A549 (cell line): ENCODE results near the gene APCDD1.
"Not testable (repeated sequence)": the region's sequence is repeated elsewhere in the genome, so short reads cannot be mapped to it uniquely, and the experiment has no call there.

Experiments used
- BHLHE40 ChIP-seq: IDR thresholded peaks from 2 replicates; pipeline ENCODE4 v1.6.1; 2012; ENCODE audit warnings: low read depth, low read length, inconsistent platforms
- JUN ChIP-seq, 2 experiments: fragments of >200 bp; sonication (Bioruptor Twin); formaldehyde crosslinking; IDR thresholded peaks; 2 replicates in 1 of 2; 3 replicates in 1 of 2; pipeline ENCODE4 v1.6.1; 2016 to 2017
- KDM5A ChIP-seq: fragments of 200-600 bp; sonication (generic); IDR thresholded peaks from 2 replicates; pipeline ENCODE4 v1.6.1; 2016; ENCODE audit warnings: antibody characterized with exemption, mild to moderate bottlenecking
- RAD21 ChIP-seq, 2 experiments: fragments of >200 bp in 1 of 2; sonication (Bioruptor Twin) in 1 of 2; formaldehyde crosslinking in 1 of 2; IDR thresholded peaks in 1 of 2; conservative IDR thresholded peaks in 1 of 2; 2 replicates in 1 of 2; 3 replicates in 1 of 2; pipeline ENCODE4 v1.6.1; 2012 to 2018; ENCODE audit warnings: inconsistent platforms in 1 of 2
- RARB ChIP-seq: fragments of 250-450 bp; sonication (Bioruptor Pico); IDR thresholded peaks from 2 replicates; pipeline ENCODE4 v1.8.0; 2021; ENCODE audit warnings: mild to moderate bottlenecking, moderate library complexity
- SMC3 ChIP-seq: fragments of >200 bp; sonication (Bioruptor Twin); formaldehyde crosslinking; IDR thresholded peaks from 3 replicates; pipeline ENCODE4 v1.6.1; 2018; ENCODE audit warnings: inconsistent platforms
- TF ChIP-seq, protein P1 (sequence below): IDR thresholded peaks from 2 replicates; pipeline ENCODE4 v1.6.1; 2012
- TF ChIP-seq, protein P2 (sequence below): fragments of >200 bp; sonication (Bioruptor Twin); formaldehyde crosslinking; IDR thresholded peaks from 3 replicates; pipeline ENCODE4 v1.5.1; 2016

DNA sequence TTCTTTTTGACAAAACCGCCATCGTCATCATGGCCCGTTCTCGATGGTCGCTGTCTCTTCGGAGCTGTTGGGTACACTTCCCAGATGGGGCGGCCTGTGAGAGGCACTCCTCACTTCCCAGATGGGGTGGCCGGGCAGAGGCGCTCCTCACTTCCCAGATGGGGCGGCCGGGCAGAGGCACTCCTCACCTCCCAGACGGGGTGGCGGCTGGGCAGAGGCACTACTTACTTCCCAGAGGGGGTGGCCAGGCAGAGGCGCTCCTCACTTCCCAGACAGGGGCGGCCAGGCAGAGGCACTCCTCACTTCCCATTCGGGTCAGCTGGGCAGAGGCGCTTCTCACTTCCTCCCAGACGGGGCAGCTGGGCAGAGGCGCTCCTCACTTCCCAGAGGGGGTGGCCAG lies 51.5 kb downstream of the APCDD1 start:
- TF ChIP-seq, protein P1, sequence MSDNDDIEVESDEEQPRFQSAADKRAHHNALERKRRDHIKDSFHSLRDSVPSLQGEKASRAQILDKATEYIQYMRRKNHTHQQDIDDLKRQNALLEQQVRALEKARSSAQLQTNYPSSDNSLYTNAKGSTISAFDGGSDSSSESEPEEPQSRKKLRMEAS, result not testable (repeated sequence)
- not testable (repeated sequence) for TF ChIP-seq KDM5A; SMC3; BHLHE40; RARB (CRISPR knock-in tag); JUN (IDR thresholded peaks at IDR 0.05); RAD21 (conservative IDR thresholded peaks at IDR 0.05 in 1 of 2, IDR thresholded peaks at IDR 0.05 in 1 of 2)
- TF ChIP-seq, protein P2, sequence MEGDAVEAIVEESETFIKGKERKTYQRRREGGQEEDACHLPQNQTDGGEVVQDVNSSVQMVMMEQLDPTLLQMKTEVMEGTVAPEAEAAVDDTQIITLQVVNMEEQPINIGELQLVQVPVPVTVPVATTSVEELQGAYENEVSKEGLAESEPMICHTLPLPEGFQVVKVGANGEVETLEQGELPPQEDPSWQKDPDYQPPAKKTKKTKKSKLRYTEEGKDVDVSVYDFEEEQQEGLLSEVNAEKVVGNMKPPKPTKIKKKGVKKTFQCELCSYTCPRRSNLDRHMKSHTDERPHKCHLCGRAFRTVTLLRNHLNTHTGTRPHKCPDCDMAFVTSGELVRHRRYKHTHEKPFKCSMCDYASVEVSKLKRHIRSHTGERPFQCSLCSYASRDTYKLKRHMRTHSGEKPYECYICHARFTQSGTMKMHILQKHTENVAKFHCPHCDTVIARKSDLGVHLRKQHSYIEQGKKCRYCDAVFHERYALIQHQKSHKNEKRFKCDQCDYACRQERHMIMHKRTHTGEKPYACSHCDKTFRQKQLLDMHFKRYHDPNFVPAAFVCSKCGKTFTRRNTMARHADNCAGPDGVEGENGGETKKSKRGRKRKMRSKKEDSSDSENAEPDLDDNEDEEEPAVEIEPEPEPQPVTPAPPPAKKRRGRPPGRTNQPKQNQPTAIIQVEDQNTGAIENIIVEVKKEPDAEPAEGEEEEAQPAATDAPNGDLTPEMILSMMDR, result not testable (repeated sequence)
